Testis (tissue), 3 donors: ENCODE measurements around the gene TOX3. TPM values are rescaled to one million over a fixed set of nuclear protein-coding genes. Genes with fewer than 3 reads are reported as not detected.

Source experiments
- DNase-seq: peaks from one replicate; pipeline ENCODE4 v3.0.0-alpha.2; 2019
- H3K27ac ChIP-seq, 2 donors: fragments of 200-600 bp; sonication (generic); one replicate each; pipeline ENCODE4 v1.5.1; 2019
- H3K27me3 ChIP-seq: fragments of 200-600 bp; sonication (generic); one replicate; pipeline ENCODE4 v1.5.1; 2019
- H3K36me3 ChIP-seq: fragments of 200-600 bp; sonication (generic); one replicate; pipeline ENCODE4 v1.5.1; 2017; ENCODE audit warnings: low read depth; ENCODE audit errors: missing control alignments
- H3K4me1 ChIP-seq: fragments of 200-600 bp; sonication (generic); one replicate; pipeline ENCODE4 v1.5.1; 2019
- H3K4me3 ChIP-seq, 2 donors: fragments of 200-600 bp; sonication (generic); one replicate each; pipeline ENCODE4 v1.5.1; 2017 to 2019
- H3K9me3 ChIP-seq: fragments of 200-600 bp; sonication (generic); one replicate; pipeline ENCODE4 v1.5.1; 2017
- CTCF ChIP-seq, 3 experiments: fragments of 450-650 bp in 2 of 3; fragments of 200-600 bp in 1 of 3; sonication (generic) in 1 of 3; IDR thresholded peaks; one replicate each; pipeline ENCODE4 v1.5.1; 2016 to 2019; ENCODE audit warnings: antibody characterized with exemption in 3 of 3, mild to moderate bottlenecking in 2 of 3, moderate library complexity in 1 of 3
- POLR2A ChIP-seq: fragments of 450-650 bp; IDR thresholded peaks from one replicate; pipeline ENCODE4 v1.6.1; 2017; ENCODE audit warnings: antibody characterized with exemption, mild to moderate bottlenecking, moderate library complexity
- WGBS, 2 donors: methylation state at CpG; one replicate each; pipeline ENCODE4 v1.1.5; 2018; 5-methylcytosine and 5-hydroxymethylcytosine counted together
- intact Hi-C: fragments of 100-400 bp; cut with DNase I; formaldehyde crosslinking; loops from one replicate; pipeline ENCODE4 v1.15.1; 2023; ENCODE audit warnings: low total_unique reads
- polyA plus RNA-seq: library from polyadenylated mRNA; stranded (reverse); fragments of 350-450 nt; fragmentation: Illumina TruSeq; extraction: RNeasy Lipid Tissue Mini Kit (QIAGEN cat#74804); gene quantifications from one replicate; pipeline ENCODE4 v1.2.3, GENCODE V29; 2014; ENCODE audit warnings: low read depth, low replicate concordance; ENCODE audit not compliant: insufficient read depth
- total RNA-seq, 2 donors: library from RNA; depleted of rRNA; stranded (reverse); fragments of >200 nt; gene quantifications; one replicate each; pipeline ENCODE4 v1.2.3, GENCODE V29; 2016

The TOX3 gene
- total and polyA plus RNA-seq, 3 donors from 2014 or later, result 0.25 to 1.1 (median 0.87) TPM

GRCh38 chr16:52586159-52586558 lies 39.2 kb upstream of the TOX3 start:
- Histone ChIP-seq H3K9me3 (no peaks in the 10 kb centered on the region), H3K4me1 (no peaks in the 10 kb centered on the region), H3K4me3 (no peak overlapping the region), H3K27me3 (no peaks in the 10 kb centered on the region), H3K36me3 (no peaks in the 10 kb centered on the region), H3K27ac (no peak overlapping the region)
- TF ChIP-seq POLR2A (no peak), CTCF (IDR thresholded peaks at IDR 0.05) (no peak)
- no peak for DNase-seq
- WGBS, 2 donors, result 93 to 98% methylated on average over 2 of the region's 2 CpGs
- intact Hi-C loops, result no loop called here

- Histone ChIP-seq H3K4me1 (no peaks in the 10 kb centered on the region), H3K27me3 (no peaks in the 10 kb centered on the region), H3K27ac (no peak overlapping the region), H3K9me3 (no peaks in the 10 kb centered on the region), H3K36me3 (no peaks in the 10 kb centered on the region), H3K4me3 (no peak overlapping the region)
- intact Hi-C loops, result no loop called here
- TF ChIP-seq POLR2A (no peak), CTCF (IDR thresholded peaks at IDR 0.05) (no peak)
- 81 to 89% methylated on average over 5 of the region's 5 CpGs for WGBS, 2 donors
- no peak for DNase-seq
Observed at GRCh38 chr16:52584354-52585320, 37.7 kb upstream of the TOX3 start.

- H3K36me3 ChIP-seq, result no peaks in the 10 kb centered on the region
- H3K27me3 ChIP-seq, result no peaks in the 10 kb centered on the region
- no peak overlapping the region for H3K4me3 ChIP-seq
- H3K27ac ChIP-seq, result no peak overlapping the region
- H3K4me1 ChIP-seq, result no peaks in the 10 kb centered on the region
- no peaks in the 10 kb centered on the region for H3K9me3 ChIP-seq
- intact Hi-C loops, result no loop called here
- WGBS, 2 donors, result 93 to 96% methylated on average over 4 of the region's 4 CpGs
- no peak for DNase-seq
- TF ChIP-seq POLR2A, result no peak
Observed at GRCh38 chr16:52581530-52581929, 34.6 kb upstream of the TOX3 start.

GRCh38 chr16:52580488-52580887 lies 33.5 kb upstream of the TOX3 start:
- Histone ChIP-seq H3K4me3 (no peak overlapping the region), H3K27ac (no peak overlapping the region), H3K36me3 (no peaks in the 10 kb centered on the region), H3K4me1 (no peaks in the 10 kb centered on the region), H3K27me3 (no peaks in the 10 kb centered on the region), H3K9me3 (no peaks in the 10 kb centered on the region)
- intact Hi-C loops, result no loop called here
- DNase-seq, result no peak
- TF ChIP-seq CTCF (IDR thresholded peaks at IDR 0.05) (no peak), POLR2A (no peak)
- WGBS, 2 donors, result 48 to 57% methylated on average over 3 of the region's 3 CpGs

- intact Hi-C loops, result no loop called here
- H3K4me1 ChIP-seq, result no peaks in the 10 kb centered on the region
- H3K36me3 ChIP-seq, result no peaks in the 10 kb centered on the region
- no peak overlapping the region for H3K27ac ChIP-seq
- TF ChIP-seq CTCF (IDR thresholded peaks at IDR 0.05), result no peak
- TF ChIP-seq POLR2A, result no peak
- no peak overlapping the region for H3K4me3 ChIP-seq
- H3K27me3 ChIP-seq, result no peaks in the 10 kb centered on the region
- no peaks in the 10 kb centered on the region for H3K9me3 ChIP-seq
- no peak for DNase-seq
- whole genome bisulfite sequencing, 2 donors, result 78 to 87% methylated on average over 4 of the region's 4 CpGs
Observed at GRCh38 chr16:52578829-52579498, 32.0 kb upstream of the TOX3 start.
